Suprapubic skin (tissue), 4 donors: ENCODE data around the gene MYO18A. TPM values are rescaled to one million over a fixed set of nuclear protein-coding genes. Genes with fewer than 3 reads are reported as not detected.

Source experiments
- DNase-seq, 2 donors: peaks; one replicate each; pipeline ENCODE4 v3.0.0-alpha.2; 2019; ENCODE audit warnings: low spot score in 2 of 2
- H3K27ac ChIP-seq: fragments of 200-600 bp; sonication (generic); one replicate; pipeline ENCODE4 v1.5.1; 2019
- H3K27me3 ChIP-seq: fragments of 200-600 bp; sonication (generic); one replicate; pipeline ENCODE4 v1.5.1; 2019
- H3K36me3 ChIP-seq: fragments of 200-600 bp; sonication (generic); one replicate; pipeline ENCODE4 v1.5.1; 2019
- H3K4me1 ChIP-seq: fragments of 200-600 bp; sonication (generic); one replicate; pipeline ENCODE4 v1.5.1; 2019
- H3K4me3 ChIP-seq: fragments of 200-600 bp; sonication (generic); one replicate; pipeline ENCODE4 v1.5.1; 2019; ENCODE audit warnings: mild to moderate bottlenecking
- H3K9me3 ChIP-seq: fragments of 200-600 bp; sonication (generic); one replicate; pipeline ENCODE4 v1.5.1; 2019
- CTCF ChIP-seq, 2 donors: fragments of 200-600 bp in 1 of 2; fragments of 450-650 bp in 1 of 2; sonication (generic) in 1 of 2; IDR thresholded peaks; one replicate each; pipeline ENCODE4 v1.5.1; 2016 to 2019; ENCODE audit warnings: antibody characterized with exemption in 2 of 2, mild to moderate bottlenecking in 1 of 2, moderate library complexity in 1 of 2
- EP300 ChIP-seq: sonication (generic); formaldehyde crosslinking; IDR thresholded peaks from one replicate; pipeline ENCODE4 v1.6.1; 2017; ENCODE audit warnings: antibody characterized with exemption
- POLR2A ChIP-seq, 2 donors: fragments of 450-650 bp; IDR thresholded peaks; one replicate each; pipeline ENCODE4 v1.6.1; 2017; ENCODE audit warnings: antibody characterized with exemption in 2 of 2, mild to moderate bottlenecking in 2 of 2, moderate library complexity in 2 of 2
- POLR2AphosphoS5 ChIP-seq, 3 donors: sonication (generic); formaldehyde crosslinking; IDR thresholded peaks; one replicate each; pipeline ENCODE4 v1.6.1; 2017; ENCODE audit warnings: antibody characterized with exemption in 3 of 3
- WGBS: methylation state at CpG from one replicate; pipeline ENCODE4 v1.1.5; 2018; 5-methylcytosine and 5-hydroxymethylcytosine counted together
- total RNA-seq, 4 donors: library from RNA; depleted of rRNA; stranded (reverse); fragments of >200 nt; gene quantifications; one replicate each; pipeline ENCODE4 v1.1.0, GENCODE V29; 2016

The MYO18A gene
- total RNA-seq, 4 donors from 2014 or later: 87.6 to 253 (median 106) TPM

DNA sequence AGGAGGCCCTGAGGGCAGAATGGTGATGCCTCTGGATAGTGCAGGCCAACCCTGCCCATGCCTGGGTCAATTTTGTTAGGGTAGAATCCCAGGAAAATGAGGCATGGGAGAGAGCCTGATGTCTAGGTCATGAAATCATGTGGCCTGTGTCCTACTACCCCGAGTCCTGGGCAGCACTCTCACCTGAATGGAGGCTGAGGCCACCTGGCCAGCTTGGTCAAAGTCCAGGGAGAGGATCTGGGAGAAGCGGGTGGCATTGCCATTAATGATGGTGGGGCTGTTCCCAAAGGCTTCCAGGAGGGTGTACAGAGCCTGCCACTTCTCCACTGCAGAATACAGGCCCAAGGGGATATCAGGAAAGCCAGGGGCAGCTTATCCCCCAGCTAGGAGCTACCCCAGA, 59.8 kb downstream of the MYO18A start:
- TF ChIP-seq CTCF (IDR thresholded peaks at IDR 0.05) (no peak), POLR2A (IDR thresholded peaks at IDR 0.05) (no peak), POLR2AphosphoS5 (IDR thresholded peaks at IDR 0.05) (no peak), EP300 (no peak)
- Histone ChIP-seq H3K9me3 (no peaks in the 10 kb centered on the region), H3K4me1 (peaks cover 17% of the 10 kb centered on the region), H3K36me3 (peaks cover 54% of the 10 kb centered on the region), H3K27ac (no peak overlapping the region), H3K27me3 (no peaks in the 10 kb centered on the region), H3K4me3 (no peak overlapping the region)
- DNase-seq: no peak
- WGBS: no CpG with 5 or more reads among the region's 2 CpGs

GRCh38 chr17:29119265-29119664, 60.9 kb downstream of the MYO18A start:
- H3K27ac ChIP-seq: no peak overlapping the region
- WGBS: 81% methylated on average over 4 of the region's 6 CpGs
- no peaks in the 10 kb centered on the region for H3K27me3 ChIP-seq
- no peak overlapping the region for H3K4me3 ChIP-seq
- no peak for TF ChIP-seq POLR2AphosphoS5 (IDR thresholded peaks at IDR 0.05)
- no peaks in the 10 kb centered on the region for H3K9me3 ChIP-seq
- DNase-seq: no peak
- H3K4me1 ChIP-seq: peaks cover 6% of the 10 kb centered on the region
- peaks cover 65% of the 10 kb centered on the region for H3K36me3 ChIP-seq

- no peak overlapping the region for H3K4me3 ChIP-seq
- H3K9me3 ChIP-seq: no peaks in the 10 kb centered on the region
- no peak for TF ChIP-seq EP300
- TF ChIP-seq POLR2AphosphoS5 (IDR thresholded peaks at IDR 0.05): no peak
- peak; percentile 47 to 89 for TF ChIP-seq CTCF (IDR thresholded peaks at IDR 0.05)
- TF ChIP-seq POLR2A (IDR thresholded peaks at IDR 0.05): no peak
- no peaks in the 10 kb centered on the region for H3K27me3 ChIP-seq
- WGBS: 52% methylated on average over 15 of the region's 26 CpGs
- H3K36me3 ChIP-seq: peaks cover 81% of the 10 kb centered on the region
- peaks cover 19% of the 10 kb centered on the region for H3K4me1 ChIP-seq
- H3K27ac ChIP-seq: no peak overlapping the region
- peak; percentile 88 to 90 for DNase-seq
These were observed 63.1 kb downstream of the MYO18A start for GRCh38 chr17:29116804-29117753.

GRCh38 chr17:29115961-29116803, 64.0 kb downstream of the MYO18A start:
- H3K9me3 ChIP-seq: no peaks in the 10 kb centered on the region
- TF ChIP-seq POLR2AphosphoS5 (IDR thresholded peaks at IDR 0.05): no peak
- no peak for TF ChIP-seq EP300
- TF ChIP-seq POLR2A (IDR thresholded peaks at IDR 0.05): no peak
- no peak for TF ChIP-seq CTCF (IDR thresholded peaks at IDR 0.05)
- H3K27me3 ChIP-seq: no peaks in the 10 kb centered on the region
- no peak overlapping the region for H3K27ac ChIP-seq
- H3K4me1 ChIP-seq: peaks cover 25% of the 10 kb centered on the region
- no peak overlapping the region for H3K4me3 ChIP-seq
- H3K36me3 ChIP-seq: peaks cover 76% of the 10 kb centered on the region
- 54% methylated on average over 16 of the region's 20 CpGs for WGBS
- no peak for DNase-seq

DNA sequence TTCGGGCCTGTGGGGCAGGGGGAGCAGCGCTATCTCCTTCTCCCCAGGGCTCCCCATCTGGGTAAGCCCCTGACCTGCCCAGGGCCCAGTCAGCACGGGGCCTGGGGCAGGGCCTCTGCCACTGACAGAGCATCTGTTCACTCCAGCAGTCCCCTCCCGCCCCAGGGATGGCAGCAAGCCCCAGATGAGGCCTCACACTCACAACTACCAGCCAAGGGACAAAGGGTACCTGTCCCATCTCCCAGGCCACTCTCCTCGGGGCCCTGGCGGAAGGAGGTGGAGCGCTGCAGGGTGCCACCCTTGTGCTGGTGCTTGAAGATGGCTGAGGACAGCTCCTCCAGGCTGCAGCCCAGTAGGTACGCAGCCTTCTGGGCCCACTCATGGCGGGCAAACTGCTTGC, 64.8 kb downstream of the MYO18A start:
- no peak for TF ChIP-seq POLR2AphosphoS5 (IDR thresholded peaks at IDR 0.05)
- TF ChIP-seq CTCF (IDR thresholded peaks at IDR 0.05): no peak
- TF ChIP-seq POLR2A (IDR thresholded peaks at IDR 0.05): no peak
- TF ChIP-seq EP300: no peak
- DNase-seq: no peak
- WGBS: 91% methylated on average over 4 of the region's 9 CpGs
- H3K4me3 ChIP-seq: no peak overlapping the region
- H3K9me3 ChIP-seq: no peaks in the 10 kb centered on the region
- peaks cover 25% of the 10 kb centered on the region for H3K4me1 ChIP-seq
- peaks cover 75% of the 10 kb centered on the region for H3K36me3 ChIP-seq
- H3K27me3 ChIP-seq: no peaks in the 10 kb centered on the region
- H3K27ac ChIP-seq: no peak overlapping the region
